Measurements from ENCODE around the gene CD177.
"Not testable (repeated sequence)": the region's sequence is repeated elsewhere in the genome, so short reads cannot be mapped to it uniquely, and the experiment has no call there.

Gene CD177

DNA sequence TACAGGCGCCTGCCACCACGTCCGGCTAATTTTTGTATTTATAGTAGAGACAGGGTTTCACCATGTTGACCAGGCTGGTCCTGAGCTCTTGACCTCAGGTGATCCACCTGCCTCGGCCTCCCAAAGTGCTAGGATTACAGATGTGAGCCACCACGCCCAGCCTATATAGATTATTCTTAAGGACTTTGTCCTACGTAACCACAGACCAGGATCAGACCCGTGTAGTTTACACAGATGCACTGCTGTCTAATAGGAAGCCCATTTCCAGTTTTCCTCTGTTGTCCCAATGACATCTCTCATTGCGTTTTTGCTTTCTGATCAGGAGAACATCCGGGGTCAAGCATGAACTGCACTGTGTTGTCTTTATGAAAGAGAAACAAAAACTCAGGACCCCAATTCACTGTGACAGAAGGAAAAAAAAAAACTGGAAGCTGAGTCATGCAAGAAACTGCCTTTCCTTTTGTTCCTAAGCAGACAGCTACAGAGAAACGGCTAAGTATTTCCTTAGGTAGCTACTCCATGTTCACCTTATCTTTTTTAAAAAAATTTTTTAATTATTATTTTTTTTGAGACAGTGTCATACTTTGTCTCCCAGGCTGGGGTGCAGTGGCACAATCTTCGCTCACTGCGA is 29.2 kb downstream of the CD177 start:
- not testable (repeated sequence) for DNase-seq

DNA sequence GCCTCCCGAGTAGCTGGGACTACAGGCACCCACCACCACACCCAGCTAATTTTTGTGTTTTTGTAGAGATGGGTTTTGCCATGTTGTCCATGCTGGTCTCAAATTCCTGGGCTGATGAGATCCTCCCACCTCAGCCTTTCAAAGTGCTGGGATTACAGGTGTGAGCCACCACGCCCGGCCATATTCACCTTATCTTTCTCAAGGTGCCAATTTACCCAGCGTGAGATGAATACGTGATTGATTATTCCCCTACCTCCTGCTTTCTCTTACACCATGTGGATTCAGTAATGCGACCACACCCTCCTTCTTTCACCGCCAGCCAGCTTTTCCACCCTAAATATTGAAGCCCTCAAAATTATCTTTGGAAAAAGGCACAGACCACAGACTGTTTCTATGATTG is 29.8 kb downstream of the CD177 start:
- DNase-seq, result not testable (repeated sequence)

DNA sequence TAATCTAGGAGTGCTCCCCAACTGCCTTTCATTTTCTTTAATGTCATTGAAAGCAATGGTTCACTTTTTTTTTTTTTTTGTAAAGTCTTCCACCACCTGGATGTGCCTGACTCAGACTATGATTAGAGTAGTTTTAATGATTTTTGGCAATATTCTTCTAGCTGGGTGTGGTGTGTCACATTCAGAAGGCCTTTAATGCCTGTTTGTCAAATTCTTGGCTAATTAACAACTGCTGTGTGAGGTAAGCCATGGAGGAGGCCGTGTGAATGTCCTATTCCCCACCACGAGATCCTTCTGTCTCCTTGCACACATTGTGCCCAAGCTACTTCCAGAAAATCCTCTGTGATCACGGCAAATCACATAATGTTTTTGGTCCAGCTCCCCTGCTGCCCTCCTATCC is 30.3 kb downstream of the CD177 start:
- DNase-seq, result not testable (repeated sequence)

DNA sequence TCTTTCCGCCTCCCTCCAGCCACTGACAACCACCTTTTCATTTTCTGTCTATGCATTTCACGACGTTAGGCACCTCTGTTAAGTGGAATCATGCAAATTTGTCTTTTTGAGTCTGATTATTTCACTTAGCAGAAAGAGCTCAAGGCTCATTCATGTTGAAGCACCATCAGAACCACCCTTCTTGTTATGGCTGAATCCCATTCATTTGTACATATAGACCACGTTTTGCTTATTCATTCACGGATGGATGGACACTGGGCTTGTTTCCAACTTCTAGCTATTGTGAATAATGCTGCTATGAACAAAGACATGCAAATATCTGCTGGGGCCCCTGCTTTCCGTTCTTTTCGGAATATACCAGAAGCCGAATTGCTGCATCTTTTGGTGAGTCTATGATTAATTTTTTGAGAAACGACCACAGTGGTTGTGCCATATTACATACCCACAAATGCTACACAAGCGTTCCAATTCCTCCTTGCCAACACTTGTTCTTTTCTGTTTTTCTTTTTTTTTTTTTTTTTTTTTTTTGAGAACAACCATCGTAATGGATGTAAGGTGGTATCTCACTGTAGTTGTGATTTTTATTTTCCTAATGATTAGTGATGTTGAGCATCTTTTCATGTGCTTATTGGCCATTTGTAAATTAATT is 37.5 kb downstream of the CD177 start:
- DNase-seq, result peak; percentile 14

DNA sequence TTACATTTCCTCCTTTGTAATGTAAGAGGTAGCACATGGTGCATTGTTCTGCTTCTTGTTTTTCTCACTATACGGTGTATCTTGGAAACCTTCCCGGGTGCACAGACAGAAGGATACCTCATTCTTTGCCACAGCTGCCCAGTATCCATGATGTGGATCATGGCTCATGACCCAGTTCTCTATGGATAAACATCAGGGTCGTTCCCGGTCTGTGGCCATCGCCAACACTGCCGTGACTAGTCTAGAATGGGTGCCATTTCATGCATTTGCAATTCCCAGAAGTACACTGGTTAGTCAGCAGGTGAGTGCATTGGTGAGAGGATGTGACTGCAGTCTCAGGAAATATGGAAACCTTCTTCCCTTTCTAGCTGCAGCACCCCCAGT is 38.1 kb downstream of the CD177 start:
- not testable (repeated sequence) for DNase-seq

DNA sequence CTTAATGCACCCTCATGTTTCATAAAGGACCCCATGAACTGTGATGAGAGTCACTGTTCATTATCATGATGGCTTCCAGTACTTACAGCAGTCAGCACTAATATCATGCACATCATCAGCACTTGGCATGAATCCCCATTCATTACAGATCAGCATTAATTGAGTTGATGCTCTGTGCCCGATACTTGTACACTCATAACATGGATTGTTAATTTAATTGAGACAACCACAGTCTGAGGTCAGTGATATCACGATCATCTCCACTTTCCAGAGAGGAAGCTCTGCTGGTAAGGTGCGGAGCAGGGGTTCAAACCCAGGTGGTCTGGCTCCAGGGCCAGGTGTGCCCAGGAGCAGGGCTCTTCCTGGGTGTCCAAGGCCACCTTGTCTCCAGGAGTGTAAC is 40.0 kb downstream of the CD177 start:
- DNase-seq, result not testable (repeated sequence)

DNA sequence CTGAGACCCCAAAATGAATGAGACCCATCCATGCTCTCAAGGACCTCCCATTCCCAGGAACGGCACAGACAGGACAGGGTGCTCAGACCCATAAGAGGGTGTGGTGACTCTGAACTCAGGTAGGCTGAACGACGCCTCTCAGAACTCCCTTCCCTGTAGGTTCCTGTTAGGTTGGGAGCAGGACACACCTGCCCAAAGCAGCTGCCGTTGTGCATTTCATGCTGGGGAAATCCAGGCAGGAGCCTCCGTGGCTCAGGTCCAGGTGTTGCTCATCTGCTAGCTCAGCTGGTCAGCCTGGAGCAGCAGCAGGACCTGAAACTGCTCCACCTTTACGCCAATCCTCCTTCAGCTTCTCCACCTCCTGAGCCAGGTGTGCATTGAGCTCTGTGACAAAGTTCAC is 42.1 kb downstream of the CD177 start:
- DNase-seq, result no peak

DNA sequence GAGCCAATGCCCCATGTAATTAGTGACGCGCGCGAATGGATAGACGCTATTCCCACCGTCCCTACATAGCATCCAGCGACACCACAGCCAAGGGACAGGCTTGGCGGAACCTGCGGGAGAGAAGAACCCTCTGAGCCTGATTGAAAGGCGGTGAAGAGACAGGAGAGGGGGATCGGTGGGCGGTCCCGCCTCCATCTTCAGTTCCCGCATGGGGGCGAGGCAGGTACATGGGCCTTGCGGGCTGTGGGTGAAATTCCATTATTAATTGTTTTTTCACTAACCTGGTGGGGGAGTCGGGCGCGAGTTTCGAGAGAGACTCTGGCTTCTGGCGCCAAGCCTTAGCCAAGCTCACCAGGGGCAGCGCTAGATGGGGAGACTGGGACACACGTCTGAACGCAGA is 52.8 kb downstream of the CD177 start:
- no peak for DNase-seq

DNA sequence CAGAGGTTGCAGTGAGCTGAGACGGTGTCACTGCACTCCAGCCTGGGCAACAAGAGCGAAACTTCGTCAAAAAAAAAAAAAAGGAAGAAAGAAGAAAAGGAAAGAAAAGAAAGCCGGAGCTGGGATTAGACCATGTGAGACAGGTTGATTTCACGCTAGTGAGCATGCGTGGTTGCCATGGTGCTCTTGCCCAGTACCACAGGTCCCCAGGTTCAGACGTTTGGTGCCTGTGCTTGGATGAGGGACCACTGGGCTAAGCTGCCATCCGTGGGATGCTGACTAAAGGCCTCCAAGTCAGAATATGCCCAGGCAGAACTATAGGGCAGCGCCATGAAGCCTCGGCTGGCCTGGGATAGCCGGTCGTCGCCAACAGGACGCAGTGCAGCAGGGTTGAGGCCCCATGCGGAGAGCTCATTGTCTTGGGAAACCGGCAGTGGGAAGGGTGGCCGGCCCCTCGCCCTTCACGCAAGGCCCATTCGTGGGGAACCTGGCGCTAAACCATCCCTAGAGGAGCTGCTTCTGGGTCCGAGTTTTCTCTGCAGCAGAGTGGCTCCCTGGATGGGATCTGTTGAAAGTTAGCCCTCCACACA is 54.0 kb downstream of the CD177 start:
- DNase-seq, result no peak

DNA sequence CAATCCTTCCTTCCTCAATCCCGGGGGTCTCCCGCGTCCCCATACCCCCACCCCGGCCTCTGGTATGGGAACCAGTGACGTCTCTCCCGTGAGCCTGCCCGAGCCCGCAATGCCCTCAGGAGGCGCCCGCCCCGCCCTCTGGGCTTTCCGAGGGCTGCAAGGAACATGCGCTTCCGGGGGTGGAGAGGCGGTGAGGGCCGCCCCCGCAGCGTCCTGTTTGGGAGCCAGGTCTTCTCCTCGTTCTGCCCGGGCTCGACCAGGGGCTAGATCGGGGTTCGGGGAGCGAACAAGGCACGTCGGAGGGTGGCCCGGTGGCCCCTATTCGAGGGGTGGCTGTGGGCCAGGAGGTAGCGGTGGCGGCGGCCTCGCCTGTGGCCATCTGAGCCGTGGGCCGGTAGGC is 54.6 kb downstream of the CD177 start:
- DNase-seq, result no peak

DNA sequence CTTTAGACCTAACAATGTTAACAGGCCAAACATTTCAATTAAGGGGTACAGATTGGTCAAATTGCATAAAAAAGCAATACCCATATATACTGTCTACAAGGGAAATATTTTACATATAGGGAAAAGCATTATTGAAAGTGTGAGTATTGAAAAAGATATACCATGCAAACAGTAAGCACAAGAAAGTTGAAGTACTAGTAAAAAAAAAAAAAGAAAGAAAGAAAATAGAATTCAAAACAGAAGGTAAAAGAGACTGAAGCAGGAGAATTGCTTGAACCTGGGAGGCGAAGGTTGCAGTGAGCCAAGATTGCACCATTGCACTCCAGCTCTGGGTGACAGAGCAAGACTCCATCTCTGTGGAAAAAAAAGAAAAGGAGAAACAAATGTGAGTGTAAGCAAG is 55.9 kb downstream of the CD177 start:
- DNase-seq, result no peak

DNA sequence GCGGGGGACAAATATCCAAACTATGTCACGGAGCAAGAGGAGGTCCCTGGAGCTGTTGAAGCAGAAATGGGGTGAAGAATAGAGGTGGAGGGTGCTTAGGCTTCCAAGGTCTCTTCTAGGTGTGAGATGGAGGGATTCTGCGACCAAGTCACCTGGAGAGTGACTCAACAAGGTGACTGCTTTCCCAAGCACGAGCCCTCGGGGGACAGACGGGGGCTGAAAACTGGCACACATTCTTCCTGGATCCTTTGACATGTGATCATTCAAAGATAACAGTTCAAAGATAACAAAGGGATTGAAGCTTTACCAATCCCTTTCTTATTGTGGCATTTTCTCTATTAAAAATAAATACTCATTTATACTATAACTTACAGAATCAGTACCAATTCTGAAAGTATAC is 59.0 kb downstream of the CD177 start:
- no peak for DNase-seq

All from NCI-H446 treated with DMSO at 0.1 percent for 48 hours (cell line).